Activated CD8-positive, alpha-beta memory T cell treated with anti-CD3 and anti-CD28 coated beads for 36 hours (primary cell): ENCODE measurements around the gene BCAN. TPM values are rescaled to one million over a fixed set of nuclear protein-coding genes. Genes with fewer than 3 reads are reported as not detected.

Experiments
- CTCF ChIA-PET: fragments of 350-600 bp; sonication (Branson Sonifier 250); formaldehyde crosslinking; loops from one replicate; lab custom pipeline; 2021; ENCODE audit warnings: antibody characterized with exemption; lab: Charles Lee
- POLR2A ChIA-PET: fragments of 350-600 bp; sonication (Branson Sonifier 250); formaldehyde crosslinking; loops from one replicate; lab custom pipeline; 2021; ENCODE audit warnings: antibody characterized with exemption; lab: Charles Lee
- total RNA-seq, 2 experiments: library from RNA; stranded (reverse); gene quantifications; one replicate each; pipeline ENCODE4 v1.2.3, GENCODE V29; 2021

BCAN gene, protein sequence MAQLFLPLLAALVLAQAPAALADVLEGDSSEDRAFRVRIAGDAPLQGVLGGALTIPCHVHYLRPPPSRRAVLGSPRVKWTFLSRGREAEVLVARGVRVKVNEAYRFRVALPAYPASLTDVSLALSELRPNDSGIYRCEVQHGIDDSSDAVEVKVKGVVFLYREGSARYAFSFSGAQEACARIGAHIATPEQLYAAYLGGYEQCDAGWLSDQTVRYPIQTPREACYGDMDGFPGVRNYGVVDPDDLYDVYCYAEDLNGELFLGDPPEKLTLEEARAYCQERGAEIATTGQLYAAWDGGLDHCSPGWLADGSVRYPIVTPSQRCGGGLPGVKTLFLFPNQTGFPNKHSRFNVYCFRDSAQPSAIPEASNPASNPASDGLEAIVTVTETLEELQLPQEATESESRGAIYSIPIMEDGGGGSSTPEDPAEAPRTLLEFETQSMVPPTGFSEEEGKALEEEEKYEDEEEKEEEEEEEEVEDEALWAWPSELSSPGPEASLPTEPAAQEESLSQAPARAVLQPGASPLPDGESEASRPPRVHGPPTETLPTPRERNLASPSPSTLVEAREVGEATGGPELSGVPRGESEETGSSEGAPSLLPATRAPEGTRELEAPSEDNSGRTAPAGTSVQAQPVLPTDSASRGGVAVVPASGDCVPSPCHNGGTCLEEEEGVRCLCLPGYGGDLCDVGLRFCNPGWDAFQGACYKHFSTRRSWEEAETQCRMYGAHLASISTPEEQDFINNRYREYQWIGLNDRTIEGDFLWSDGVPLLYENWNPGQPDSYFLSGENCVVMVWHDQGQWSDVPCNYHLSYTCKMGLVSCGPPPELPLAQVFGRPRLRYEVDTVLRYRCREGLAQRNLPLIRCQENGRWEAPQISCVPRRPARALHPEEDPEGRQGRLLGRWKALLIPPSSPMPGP
- total RNA-seq = not detected

DNA sequence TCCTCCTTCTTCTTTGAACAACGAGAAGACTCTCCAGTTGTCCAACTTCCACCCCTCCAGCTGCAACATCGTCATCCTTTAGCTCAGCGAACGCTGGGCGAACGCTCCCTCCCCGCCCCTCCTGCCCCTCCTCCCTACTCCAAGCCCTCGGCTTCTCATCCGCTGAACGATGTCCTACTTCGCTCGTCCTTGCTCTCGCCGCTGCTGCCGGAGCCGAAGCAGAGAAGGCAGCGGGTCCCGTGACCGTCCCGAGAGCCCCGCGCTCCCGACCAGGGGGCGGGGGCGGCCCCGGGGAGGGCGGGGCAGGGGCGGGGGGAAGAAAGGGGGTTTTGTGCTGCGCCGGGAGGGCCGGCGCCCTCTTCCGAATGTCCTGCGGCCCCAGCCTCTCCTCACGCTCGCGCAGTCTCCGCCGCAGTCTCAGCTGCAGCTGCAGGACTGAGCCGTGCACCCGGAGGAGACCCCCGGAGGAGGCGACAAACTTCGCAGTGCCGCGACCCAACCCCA, at the start of gene BCAN:
TSS of gene BCAN (plus strand) at position 357 of the 504 bp plus-strand sequence. CDS start 3,938 bp downstream, outside the sequence.
- ChIA-PET CTCF (interaction anchor here (0.8 to 3.1 kb wide), 6 partner anchors 15 to 48 kb away, joined by 3 to 16 read pairs (median 4); no protein-coding TSS in a partner anchor), POLR2A (interaction anchor here (0.7 kb wide), 1 partner anchor 20 kb away, joined by 7 read pairs; no protein-coding TSS in a partner anchor)

DNA sequence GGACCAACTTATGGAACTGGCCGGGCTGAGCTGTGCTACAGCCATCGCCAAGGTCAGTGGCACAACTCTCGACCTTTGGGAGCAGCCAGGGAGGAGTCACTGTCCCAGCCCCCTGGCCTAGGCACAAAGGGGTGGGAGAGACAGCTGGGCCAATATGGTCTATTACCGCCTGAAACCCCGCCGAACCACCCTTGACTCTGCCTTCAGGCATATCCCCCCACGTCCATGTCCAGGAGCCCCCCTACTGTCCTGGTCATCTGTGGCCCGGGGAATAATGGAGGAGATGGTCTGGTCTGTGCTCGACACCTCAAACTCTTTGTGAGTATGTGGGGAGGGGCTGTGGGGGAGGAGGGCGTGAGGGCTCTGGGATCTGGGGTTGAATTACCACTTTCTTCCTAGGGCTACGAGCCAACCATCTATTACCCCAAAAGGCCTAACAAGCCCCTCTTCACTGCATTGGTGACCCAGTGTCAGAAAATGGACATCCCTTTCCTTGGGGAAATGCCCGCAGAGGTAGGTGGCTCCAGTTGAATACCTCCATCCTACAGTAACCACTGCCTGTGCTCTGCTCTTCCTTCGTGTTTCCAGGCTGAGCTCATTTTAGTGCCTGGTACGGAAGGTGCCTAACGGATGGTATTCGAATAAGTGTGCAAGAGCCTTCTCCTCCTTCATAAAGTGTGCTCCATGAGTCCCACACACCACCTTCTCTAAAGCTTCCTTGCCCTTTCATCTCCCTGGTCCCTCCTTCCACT, 49.6 kb upstream of the BCAN start:
- CTCF ChIA-PET = interaction anchor here (0.9 to 4.8 kb wide), 11 partner anchors 8 to 207 kb away, joined by 3 to 18 read pairs (median 4); partner anchors contain the start of gene GPATCH4
- POLR2A ChIA-PET = interaction anchor here (0.5 to 2.7 kb wide), 7 partner anchors 8 to 282 kb away, joined by 3 to 23 read pairs (median 4); partner anchors contain the start of genes GPATCH4 and MEF2D

DNA sequence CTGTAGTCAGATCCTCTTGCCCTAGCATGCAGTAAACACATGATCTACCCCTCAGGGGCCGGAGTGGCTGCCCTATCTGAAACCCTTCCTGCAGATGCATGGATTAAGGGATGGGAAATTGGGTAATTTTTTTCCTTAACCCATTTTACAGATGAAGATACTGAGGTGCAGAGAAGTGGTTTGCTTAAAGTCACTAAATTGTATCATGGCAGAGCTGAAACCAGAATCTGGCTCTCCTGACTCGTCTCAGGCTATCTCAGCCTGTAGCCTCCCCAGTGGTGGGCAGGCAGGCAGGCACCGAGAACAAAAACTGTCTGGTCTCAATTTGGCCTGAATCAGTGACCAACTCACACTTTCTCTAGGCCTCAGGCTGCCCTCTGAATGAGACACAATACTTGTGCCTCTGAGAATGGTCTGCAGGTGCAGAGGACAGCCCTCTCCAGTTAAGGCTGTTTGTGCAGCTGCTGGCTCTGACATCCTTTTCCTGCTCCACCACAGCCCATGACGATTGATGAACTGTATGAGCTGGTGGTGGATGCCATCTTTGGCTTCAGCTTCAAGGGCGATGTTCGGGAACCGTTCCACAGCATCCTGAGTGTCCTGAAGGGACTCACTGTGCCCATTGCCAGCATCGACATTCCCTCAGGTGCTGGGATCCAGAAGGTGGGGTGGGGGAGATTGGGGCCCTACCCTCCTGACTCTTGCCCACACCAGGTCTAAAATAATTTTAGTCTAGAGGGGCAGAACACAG, 48.8 kb upstream of the BCAN start:
- ChIA-PET CTCF (interaction anchor here (0.9 to 4.8 kb wide), 8 partner anchors 8 to 147 kb away, joined by 3 to 18 read pairs (median 4); partner anchors contain the start of gene GPATCH4), POLR2A (interaction anchor here (0.5 to 2.7 kb wide), 5 partner anchors 7 to 283 kb away, joined by 3 to 23 read pairs (median 10); partner anchors contain the start of genes GPATCH4 and MEF2D)

DNA sequence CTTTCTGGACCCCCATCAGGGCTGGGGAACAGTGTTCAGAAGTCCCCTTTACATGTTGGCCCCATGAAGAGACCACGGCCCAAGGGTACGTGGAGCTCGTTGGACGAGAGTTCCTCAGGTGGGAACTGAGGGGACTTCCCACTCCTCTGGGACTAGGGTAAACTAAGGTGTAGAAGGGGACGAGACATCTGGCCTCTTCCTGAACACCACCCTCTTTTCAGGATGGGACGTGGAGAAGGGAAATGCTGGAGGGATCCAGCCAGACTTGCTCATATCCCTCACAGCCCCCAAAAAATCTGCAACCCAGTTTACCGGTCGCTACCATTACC, 48.3 kb upstream of the BCAN start:
- ChIA-PET POLR2A (interaction anchor here (0.6 kb wide), 1 partner anchor 109 kb away, joined by 10 read pairs; no protein-coding TSS in a partner anchor), CTCF (interaction anchor here (1.2 to 4.8 kb wide), 5 partner anchors 10 to 148 kb away, joined by 3 to 18 read pairs (median 5); no protein-coding TSS in a partner anchor)

DNA sequence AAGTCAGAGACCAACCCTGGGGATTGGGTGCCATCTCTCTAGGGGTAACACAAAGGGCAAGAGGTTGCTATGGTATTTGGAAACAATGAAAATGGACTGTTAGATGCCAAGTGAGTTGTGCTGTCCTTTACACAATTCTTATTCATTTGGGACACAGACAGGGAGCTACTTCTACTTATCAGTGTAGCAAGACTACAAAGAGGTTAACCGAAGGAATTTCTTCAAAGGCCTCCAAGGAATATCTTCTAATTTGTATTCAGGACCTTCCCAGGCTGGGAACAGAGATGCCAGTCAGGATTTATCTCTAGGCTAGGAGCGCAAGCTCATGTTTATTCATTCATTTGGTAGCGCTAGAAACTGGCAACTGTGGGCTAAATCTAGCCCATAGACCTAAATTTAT, 47.7 kb upstream of the BCAN start:
- ChIA-PET POLR2A (no interaction called here), CTCF (interaction anchor here (0.6 to 4.8 kb wide), 7 partner anchors 9 to 148 kb away, joined by 3 to 18 read pairs (median 4); no protein-coding TSS in a partner anchor)

DNA sequence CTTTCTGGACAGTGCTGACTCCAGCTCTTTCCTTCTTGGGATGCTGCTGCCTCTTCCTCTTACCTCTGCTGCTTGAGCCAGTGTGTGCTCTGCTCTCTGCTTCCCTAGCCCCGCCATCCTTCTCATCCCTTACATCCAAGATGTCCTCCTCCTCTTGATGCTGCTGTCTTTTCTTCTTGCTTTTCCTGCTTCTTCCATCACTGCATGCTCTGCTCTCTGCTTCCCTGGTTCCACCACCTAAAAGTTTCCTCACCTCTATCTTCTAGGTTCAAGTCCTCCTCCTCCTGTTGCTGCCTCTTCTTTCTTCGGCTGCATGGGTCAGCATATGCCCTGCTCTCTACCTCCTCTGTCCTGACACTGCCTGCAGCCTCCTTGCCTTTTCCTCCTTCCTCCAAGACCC, 46.9 kb upstream of the BCAN start:
- CTCF ChIA-PET = interaction anchor here (1.9 kb wide), 1 partner anchor 114 kb away, joined by 5 read pairs; no protein-coding TSS in a partner anchor
- POLR2A ChIA-PET = no interaction called here

DNA sequence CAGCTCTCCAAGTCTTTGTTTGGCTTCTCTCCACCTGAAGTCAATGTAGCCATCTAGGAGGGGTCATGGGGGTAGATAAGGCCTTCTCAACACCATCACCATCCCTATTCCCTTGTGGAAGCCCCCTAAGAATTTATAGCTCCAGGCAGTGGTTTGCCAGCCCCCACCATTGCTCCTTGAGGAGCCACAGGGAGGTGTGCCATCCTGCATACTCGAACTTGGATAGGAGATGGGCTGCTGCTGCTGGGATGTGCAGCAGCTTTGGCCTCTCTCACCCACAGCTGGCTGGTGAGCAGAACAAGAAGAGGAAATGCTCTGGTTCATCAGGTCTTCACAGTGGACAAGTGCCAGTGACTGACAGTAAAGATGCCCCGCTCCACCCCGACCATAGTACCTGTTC, 45.5 kb upstream of the BCAN start:
- ChIA-PET CTCF (interaction anchor here (0.6 to 1.6 kb wide), 3 partner anchors 12 to 480 kb away, joined by 3 to 5 read pairs (median 3); no protein-coding TSS in a partner anchor), POLR2A (interaction anchor here (0.6 kb wide), 1 partner anchor 78 kb away, joined by 3 read pairs; no protein-coding TSS in a partner anchor)

DNA sequence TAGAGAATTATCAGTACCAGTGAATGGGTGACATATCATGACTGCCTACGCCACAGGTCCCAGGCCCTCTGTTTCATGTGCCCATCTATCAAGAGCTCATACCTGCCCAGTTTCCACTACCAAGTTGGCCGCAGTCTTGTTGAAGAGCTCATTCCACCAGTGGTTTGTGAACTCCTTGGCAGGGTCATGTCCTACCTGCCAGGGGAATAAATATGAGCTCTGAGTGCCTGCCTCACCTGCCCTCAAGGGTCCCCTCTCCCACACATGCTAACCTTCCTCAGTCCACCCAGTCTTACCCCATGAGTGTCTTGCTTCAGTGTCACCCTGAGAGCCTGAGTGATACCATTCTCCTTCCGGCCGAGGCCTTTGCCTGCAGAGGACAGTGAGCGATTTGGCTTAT, 43.8 kb upstream of the BCAN start:
- ChIA-PET POLR2A (no interaction called here), CTCF (interaction anchor here (0.7 to 3.0 kb wide), 3 partner anchors 10 to 54 kb away, joined by 3 to 11 read pairs (median 5); no protein-coding TSS in a partner anchor)

DNA sequence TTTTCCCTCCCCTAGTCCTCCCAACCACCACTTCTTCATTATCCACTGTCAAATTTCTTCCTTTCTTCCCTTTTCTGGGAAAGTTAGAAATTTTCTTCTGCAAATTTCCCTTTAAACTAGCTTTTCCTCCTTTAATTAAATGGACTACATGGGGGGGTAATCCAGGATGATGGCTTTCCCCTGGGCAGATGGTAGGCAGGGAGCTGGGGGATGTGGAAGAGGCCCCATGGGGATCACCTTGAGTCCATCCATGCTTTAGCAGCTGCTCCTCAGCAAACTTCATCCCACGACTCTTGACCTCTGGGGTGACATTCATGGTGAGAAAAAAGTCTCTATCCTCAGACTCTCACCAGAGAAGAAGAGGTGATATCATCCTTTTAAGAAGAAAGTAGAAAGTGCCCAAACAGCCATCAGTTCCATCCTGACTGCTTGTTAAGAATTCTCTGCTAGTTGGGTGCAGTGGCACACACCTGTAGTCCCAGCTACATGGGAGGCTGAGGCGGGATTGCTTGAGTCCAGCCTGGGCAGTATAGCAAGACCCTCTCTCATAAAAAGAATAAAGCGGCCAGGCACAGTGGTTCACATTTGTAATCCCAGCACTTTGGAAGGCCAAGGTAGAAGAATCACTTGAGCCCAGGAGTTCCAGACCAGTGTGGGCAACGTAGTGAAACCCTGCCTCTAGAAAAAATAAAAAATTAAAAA, 43.0 kb upstream of the BCAN start:
- ChIA-PET CTCF (interaction anchor here (1.3 to 3.0 kb wide), 6 partner anchors 10 to 213 kb away, joined by 3 to 14 read pairs (median 6); no protein-coding TSS in a partner anchor), POLR2A (interaction anchor here (0.7 to 3.0 kb wide), 2 partner anchors 7 to 25 kb away, joined by 3 to 23 read pairs; partner anchors contain the start of gene NAXE)

DNA sequence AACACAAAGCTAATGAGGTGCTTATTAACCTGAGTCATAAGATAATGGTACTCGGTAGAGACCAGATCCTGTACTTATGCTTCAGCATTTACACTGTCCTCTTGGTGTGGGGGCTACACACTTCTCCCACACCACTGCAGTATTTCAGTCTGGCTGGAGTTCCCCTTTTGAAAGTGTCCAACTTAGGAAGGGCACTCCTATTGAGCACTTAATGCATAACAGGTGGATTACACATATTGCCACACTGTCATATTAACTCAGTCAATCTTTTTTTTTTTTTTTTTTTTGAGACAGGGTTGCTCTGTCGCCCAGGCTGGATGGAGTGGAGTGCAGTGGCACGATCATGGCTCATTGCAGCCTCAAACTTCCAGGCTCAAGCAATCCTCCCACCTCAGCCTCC, 42.1 kb upstream of the BCAN start:
- POLR2A ChIA-PET = interaction anchor here (0.7 to 3.0 kb wide), 3 partner anchors 8 to 129 kb away, joined by 3 to 23 read pairs (median 6); partner anchors contain the start of genes ISG20L2, METTL25B and NAXE
- CTCF ChIA-PET = interaction anchor here (0.7 to 3.0 kb wide), 12 partner anchors 8 to 289 kb away, joined by 3 to 14 read pairs (median 5); partner anchors contain the start of gene NAXE

DNA sequence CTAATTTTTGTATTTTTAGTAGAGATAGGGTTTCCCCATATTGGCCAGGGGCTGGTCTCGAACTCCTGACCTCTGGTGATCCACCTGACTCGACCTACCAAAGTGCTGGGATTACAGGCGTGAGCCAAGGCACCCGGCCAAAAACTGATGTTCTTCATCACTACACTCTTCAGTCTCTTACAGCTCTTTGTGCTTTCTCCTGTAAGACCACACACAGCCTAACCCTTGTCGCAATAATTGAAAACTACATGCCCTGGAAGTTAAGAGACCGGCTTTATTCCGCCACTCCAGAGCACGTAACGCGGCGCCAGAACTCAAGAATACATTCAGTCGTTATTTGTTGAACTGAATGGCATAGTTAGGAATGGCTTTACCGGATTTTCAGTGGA, 41.2 kb upstream of the BCAN start:
- POLR2A ChIA-PET = interaction anchor here (1.7 to 3.0 kb wide), 2 partner anchors 9 to 128 kb away, joined by 6 to 23 read pairs; partner anchors contain the start of genes ISG20L2, METTL25B and NAXE

DNA sequence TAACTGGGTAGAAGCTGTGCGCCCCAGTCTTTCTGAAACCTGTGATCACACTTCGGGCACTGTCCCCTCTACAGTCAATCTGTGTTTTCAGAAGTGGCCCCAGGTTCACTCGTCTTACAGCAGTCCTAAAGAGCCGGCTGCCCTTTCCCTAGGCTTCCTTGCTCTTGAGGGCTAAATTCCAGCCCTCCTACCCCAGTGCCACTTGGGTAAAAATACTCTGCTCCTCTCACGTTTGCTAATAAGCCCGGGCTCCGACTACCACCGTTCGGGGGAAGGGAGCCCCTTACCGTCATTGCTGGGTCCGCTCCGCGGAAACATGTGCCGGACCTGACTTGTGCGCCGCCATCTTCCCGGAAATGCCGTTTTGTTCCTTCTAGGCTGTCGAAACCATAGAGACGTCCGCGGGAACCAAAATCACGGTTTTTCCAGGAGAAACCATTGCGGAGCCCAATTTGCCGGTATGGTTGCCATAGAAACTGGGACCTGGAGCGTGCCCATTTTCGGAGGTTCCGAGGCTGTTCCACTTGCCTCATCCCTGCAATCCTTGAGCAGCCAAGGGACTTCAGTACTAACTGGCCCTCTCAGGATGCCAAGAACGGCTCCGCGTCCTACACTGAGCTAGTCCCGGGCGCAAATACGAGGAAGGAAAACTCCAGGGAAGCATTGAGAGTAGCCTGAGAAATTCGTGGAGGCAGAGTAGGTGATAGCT, 40.6 kb upstream of the BCAN start, which contains the start of gene GPATCH4:
TSS of gene GPATCH4 (minus strand) at position 358 of the 709 bp plus-strand sequence.
- POLR2A ChIA-PET = interaction anchor here (0.6 to 3.0 kb wide), 3 partner anchors 9 to 144 kb away, joined by 4 to 23 read pairs (median 6); partner anchors contain the start of genes ISG20L2, METTL25B and NAXE
- CTCF ChIA-PET = interaction anchor here (0.6 to 4.1 kb wide), 10 partner anchors 9 to 215 kb away, joined by 3 to 17 read pairs (median 4); partner anchors contain the start of gene NAXE

More for the DNA sequence above, 41.2 kb upstream of the BCAN start:
- CTCF ChIA-PET = interaction anchor here (0.9 to 2.6 kb wide), 8 partner anchors 9 to 215 kb away, joined by 3 to 14 read pairs (median 5); partner anchors contain the start of gene NAXE

DNA sequence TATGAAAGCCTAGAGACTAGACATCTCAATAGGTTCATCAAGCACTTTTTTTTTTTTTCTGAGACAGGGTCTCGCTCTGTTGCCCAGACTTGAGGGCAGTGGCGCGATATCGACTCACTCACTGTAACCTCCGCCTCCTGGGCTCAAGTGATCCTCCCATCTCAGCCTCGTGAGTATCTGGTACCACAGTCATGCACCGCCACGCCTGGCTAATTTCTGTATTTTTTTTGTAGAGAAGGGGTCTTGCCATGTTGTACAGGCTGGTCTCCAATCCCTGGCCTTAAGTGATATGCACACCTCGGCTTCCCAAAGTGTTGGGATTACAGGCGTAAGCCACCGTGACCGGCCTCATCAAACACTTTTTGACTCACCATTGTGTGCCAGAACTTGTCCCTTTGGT, 40.0 kb upstream of the BCAN start:
- POLR2A ChIA-PET = interaction anchor here (0.6 to 3.0 kb wide), 2 partner anchors 10 to 145 kb away, joined by 4 to 23 read pairs; partner anchors contain the start of gene NAXE
- CTCF ChIA-PET = interaction anchor here (0.6 to 4.1 kb wide), 7 partner anchors 10 to 156 kb away, joined by 3 to 17 read pairs (median 4); partner anchors contain the start of gene NAXE

DNA sequence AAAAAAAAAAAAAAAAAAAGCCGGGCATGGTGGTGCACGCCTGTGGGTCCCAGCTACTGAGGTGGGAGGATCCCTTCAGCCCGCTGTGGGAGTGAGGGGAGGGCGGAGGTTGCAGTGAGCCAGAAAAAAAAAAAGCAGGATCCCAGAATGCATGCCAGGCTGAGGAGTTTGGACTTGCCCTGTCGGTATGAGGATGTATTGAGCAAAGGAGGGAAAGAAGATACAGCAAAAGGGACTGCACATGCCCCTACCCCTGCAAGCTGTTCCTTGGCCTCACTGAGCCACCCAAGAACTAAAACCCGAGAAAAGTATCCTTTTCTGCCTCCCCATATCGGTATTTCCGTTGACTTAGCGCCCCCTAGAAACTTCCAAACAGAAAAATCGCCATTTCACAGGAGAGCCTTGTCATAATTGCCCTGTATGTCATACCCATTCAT, 39.3 kb upstream of the BCAN start:
- POLR2A ChIA-PET = interaction anchor here (0.7 kb wide), 1 partner anchor 20 kb away, joined by 4 read pairs; no protein-coding TSS in a partner anchor
- CTCF ChIA-PET = interaction anchor here (1.0 to 4.1 kb wide), 7 partner anchors 9 to 197 kb away, joined by 3 to 17 read pairs (median 4); partner anchors contain the start of gene TTC24
